Brain pericyte (primary cell): ENCODE data around the gene FRMD5.

Experiments used
- DNase-seq: peaks from one replicate; pipeline ENCODE4 v3.0.0-alpha.2; 2012; ENCODE audit warnings: low read depth, low spot score

FRMD5 gene

GRCh38 chr15:43928152-43928551 is 266.9 kb downstream of the FRMD5 start:
- DNase-seq: no peak

GRCh38 chr15:43927203-43927602 is 267.9 kb downstream of the FRMD5 start:
- DNase-seq: no peak

- DNase-seq: no peak
These were observed 271.5 kb downstream of the FRMD5 start for GRCh38 chr15:43923553-43923952.

- DNase-seq: no peak
These were observed 273.1 kb downstream of the FRMD5 start for GRCh38 chr15:43922021-43922420.

GRCh38 chr15:43920815-43921214 is 274.3 kb downstream of the FRMD5 start:
- no peak for DNase-seq

GRCh38 chr15:43920254-43920600 is 274.8 kb downstream of the FRMD5 start:
- DNase-seq: no peak

- DNase-seq: no peak
These were observed 275.4 kb downstream of the FRMD5 start for GRCh38 chr15:43919540-43920253.

GRCh38 chr15:43918717-43919116 is 276.4 kb downstream of the FRMD5 start:
- no peak for DNase-seq

- no peak for DNase-seq
These were observed 278.8 kb downstream of the FRMD5 start for GRCh38 chr15:43916326-43916660.

GRCh38 chr15:43915631-43916325 is 279.3 kb downstream of the FRMD5 start:
- DNase-seq: no peak

- DNase-seq: no peak
These were observed 281.1 kb downstream of the FRMD5 start for GRCh38 chr15:43913941-43914340.

GRCh38 chr15:43913026-43913780 is 281.9 kb downstream of the FRMD5 start:
- DNase-seq: peak; percentile 83

GRCh38 chr15:43912208-43912607 is 282.9 kb downstream of the FRMD5 start:
- DNase-seq: no peak

- DNase-seq: no peak
These were observed 283.8 kb downstream of the FRMD5 start for GRCh38 chr15:43911235-43911781.

GRCh38 chr15:43908516-43909050 is 286.5 kb downstream of the FRMD5 start:
- no peak for DNase-seq

GRCh38 chr15:43905755-43906154 is 289.3 kb downstream of the FRMD5 start:
- no peak for DNase-seq

GRCh38 chr15:43903864-43904290 is 291.2 kb downstream of the FRMD5 start:
- DNase-seq: no peak

- no peak for DNase-seq
These were observed 293.6 kb downstream of the FRMD5 start for GRCh38 chr15:43901495-43901894.

- no peak for DNase-seq
These were observed 294.1 kb downstream of the FRMD5 start for GRCh38 chr15:43900996-43901395.

GRCh38 chr15:43899928-43900327 is 295.1 kb downstream of the FRMD5 start:
- DNase-seq: no peak

GRCh38 chr15:43898891-43899290 is 296.2 kb downstream of the FRMD5 start:
- no peak for DNase-seq

- no peak for DNase-seq
These were observed 298.5 kb downstream of the FRMD5 start for GRCh38 chr15:43896543-43896942.
